Adipocyte (in vitro differentiated cells): ENCODE measurements around the gene PMEPA1.

ENCODE experiments used
- DNase-seq: peaks from one replicate; pipeline ENCODE4 v3.0.0-alpha.2; 2015; ENCODE audit warnings: low read depth
- H3K27me3 ChIP-seq: replicated peaks from 2 replicates; pipeline ENCODE4 v1.7.0; 2013; ENCODE audit warnings: mild to moderate bottlenecking, low read length, moderate library complexity; ENCODE audit not compliant: control insufficient read depth, insufficient read depth
- H3K36me3 ChIP-seq: 2 replicates; pipeline ENCODE4 v1.7.0; 2013; ENCODE audit warnings: low read length, mild to moderate bottlenecking, moderate library complexity; ENCODE audit not compliant: control insufficient read depth, insufficient read depth, severe bottlenecking
- H3K4me1 ChIP-seq: 2 replicates; pipeline ENCODE4 v1.7.0; 2013; ENCODE audit warnings: mild to moderate bottlenecking, low read length, moderate library complexity; ENCODE audit not compliant: control insufficient read depth, insufficient read depth
- H3K4me3 ChIP-seq: 2 replicates; pipeline ENCODE4 v1.7.0; 2013; ENCODE audit warnings: mild to moderate bottlenecking, low read length, moderate library complexity
- H3K9ac ChIP-seq: 2 replicates; pipeline ENCODE4 v1.7.0; 2013; ENCODE audit warnings: mild to moderate bottlenecking, low read length, moderate library complexity
- H3K9me3 ChIP-seq: 2 replicates; pipeline ENCODE4 v1.7.0; 2013; ENCODE audit warnings: mild to moderate bottlenecking, low read length, moderate library complexity; ENCODE audit not compliant: control insufficient read depth

The PMEPA1 gene

DNA sequence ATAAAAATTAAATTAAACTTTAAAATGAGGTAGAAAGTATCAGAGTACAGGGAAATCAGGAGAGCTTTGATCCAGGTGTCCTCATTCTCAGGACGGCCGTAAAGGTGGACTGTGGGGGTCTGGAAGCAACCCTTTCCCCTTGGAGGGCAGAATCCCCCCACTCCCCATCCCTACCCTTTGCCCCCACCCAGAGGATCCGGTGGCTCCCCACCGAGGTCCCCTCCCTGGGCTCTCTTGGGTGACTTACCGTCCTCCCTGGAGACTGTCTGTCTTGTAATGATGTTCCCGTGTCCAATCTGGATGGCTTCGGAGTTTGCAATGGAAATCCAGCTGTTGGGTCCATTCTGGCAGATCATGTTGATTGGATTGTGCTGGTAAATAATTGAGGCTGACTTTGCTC lies 96.9 kb downstream of the PMEPA1 start:
- Histone ChIP-seq H3K36me3 (no peaks in the 10 kb centered on the region), H3K27me3 (peaks cover 60% of the 10 kb centered on the region), H3K9me3 (no peaks in the 10 kb centered on the region), H3K4me1 (peaks cover 10% of the 10 kb centered on the region), H3K4me3 (no peak overlapping the region), H3K9ac (no peak overlapping the region)
- no peak for DNase-seq

DNA sequence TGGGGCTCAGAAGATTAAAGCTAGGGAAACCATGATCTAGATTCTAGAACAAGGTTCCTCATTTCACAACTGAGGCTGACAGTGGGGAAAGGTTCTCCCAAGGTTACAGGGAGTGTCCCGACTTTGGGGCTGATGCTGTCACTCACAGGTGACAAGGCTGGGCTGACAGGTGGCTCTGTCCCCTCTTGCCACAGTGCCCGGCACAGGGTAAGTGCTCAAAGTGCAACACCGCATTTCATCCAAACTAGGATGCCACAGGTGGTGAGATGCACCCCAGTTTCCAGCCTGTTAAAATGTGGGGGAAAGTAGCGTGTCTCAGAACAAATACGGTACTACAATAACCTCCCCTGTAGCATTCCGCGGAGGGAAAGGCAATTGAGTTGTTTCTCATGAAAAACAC lies 97.4 kb downstream of the PMEPA1 start:
- Histone ChIP-seq H3K9me3 (no peaks in the 10 kb centered on the region), H3K36me3 (no peaks in the 10 kb centered on the region), H3K27me3 (peaks cover 62% of the 10 kb centered on the region), H3K4me3 (no peak overlapping the region), H3K9ac (no peak overlapping the region), H3K4me1 (peaks cover 10% of the 10 kb centered on the region)
- no peak for DNase-seq

DNA sequence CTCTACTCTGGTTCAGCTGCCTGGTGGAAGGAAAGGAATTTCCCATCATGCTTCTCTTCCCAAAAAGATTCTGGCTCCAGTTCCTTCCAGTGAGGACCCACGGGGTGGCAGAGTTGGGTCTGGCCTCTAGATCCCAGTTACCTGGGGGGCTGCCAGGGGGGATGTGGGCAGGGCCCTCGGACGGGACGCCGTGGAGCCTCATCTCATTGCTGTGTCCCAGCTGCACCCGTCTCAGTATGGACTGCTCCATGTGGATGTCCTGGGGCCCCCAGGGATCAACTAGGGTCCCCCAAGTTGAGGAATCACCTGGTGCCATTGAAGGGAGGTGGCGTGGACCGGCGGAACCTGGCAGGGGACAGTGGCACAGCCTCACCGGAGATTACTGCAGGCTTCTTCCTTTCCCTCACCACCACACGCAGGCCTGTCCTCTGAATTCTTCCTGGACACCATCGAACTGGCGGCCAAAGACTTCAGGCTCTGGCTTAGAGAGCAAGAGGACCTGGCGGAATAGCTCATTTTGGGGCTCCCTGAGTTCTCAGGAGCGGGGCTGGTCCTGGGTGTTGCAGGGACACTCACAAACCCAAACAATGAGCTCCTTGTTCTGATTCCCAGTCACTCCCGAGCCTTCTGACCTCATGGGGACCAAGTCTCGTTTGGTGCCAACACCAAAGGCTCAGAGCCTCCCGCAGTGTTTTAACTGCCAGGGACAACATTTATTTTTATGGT lies 98.1 kb downstream of the PMEPA1 start:
- Histone ChIP-seq H3K9me3 (no peaks in the 10 kb centered on the region), H3K9ac (no peak overlapping the region), H3K36me3 (no peaks in the 10 kb centered on the region), H3K4me1 (peaks cover 10% of the 10 kb centered on the region), H3K4me3 (no peak overlapping the region), H3K27me3 (peaks cover 61% of the 10 kb centered on the region)
- no peak for DNase-seq

DNA sequence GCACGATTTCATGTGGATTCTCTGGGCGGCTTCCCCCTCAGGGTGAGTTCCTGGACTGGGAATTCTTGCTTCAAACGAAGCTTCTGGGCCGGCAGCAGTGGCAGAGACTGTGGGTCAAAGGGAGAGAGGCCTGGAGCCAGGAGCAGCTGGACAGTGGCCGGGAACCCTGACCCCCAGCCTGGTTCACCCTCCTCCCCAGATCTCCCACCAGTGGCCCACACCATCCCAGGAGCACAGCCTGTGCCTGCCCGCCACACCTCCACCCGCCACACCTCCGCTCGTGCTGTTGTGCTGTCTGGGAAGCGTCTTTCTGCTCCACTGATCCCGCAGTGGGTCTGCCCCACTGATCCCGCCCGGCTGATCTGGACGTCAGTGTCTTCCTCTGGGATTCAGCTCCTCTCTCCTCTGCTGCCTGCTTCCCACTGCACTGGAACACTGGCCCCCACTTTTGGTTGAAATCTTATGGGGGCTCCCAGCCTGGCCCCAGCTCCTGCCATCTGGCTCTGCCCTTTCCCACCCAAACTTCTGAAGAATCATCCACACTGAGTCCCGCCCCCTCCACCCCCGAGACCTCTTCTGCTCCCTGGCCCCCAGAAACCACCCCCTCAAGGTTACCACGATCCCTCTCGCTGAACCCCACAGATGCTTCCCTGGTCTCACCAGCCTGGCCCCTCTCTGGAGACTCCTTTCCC lies 99.4 kb downstream of the PMEPA1 start:
- Histone ChIP-seq H3K4me3 (no peak overlapping the region), H3K36me3 (no peaks in the 10 kb centered on the region), H3K27me3 (peaks cover 58% of the 10 kb centered on the region), H3K4me1 (peaks cover 10% of the 10 kb centered on the region), H3K9ac (no peak overlapping the region), H3K9me3 (peaks cover 3% of the 10 kb centered on the region)
- DNase-seq: no peak

DNA sequence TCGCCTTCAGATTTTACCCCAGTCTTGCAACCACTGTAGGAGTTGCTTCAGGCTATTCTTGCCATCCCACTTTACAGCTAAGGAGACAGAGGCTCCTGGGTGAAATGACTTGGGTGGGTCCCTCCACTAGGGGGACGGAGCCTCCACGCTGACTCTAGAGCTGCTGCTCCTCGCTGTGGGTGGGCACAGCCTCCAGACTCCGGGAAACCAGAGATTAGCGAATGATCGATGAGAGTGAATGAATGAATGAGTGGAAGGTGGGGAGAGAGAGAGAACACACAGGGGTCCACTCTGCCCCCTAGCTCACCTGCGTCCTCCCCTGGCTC lies 100.0 kb downstream of the PMEPA1 start:
- Histone ChIP-seq H3K36me3 (no peaks in the 10 kb centered on the region), H3K9me3 (peaks cover 3% of the 10 kb centered on the region), H3K4me3 (no peak overlapping the region), H3K9ac (no peak overlapping the region), H3K4me1 (peaks cover 10% of the 10 kb centered on the region), H3K27me3 (peaks cover 52% of the 10 kb centered on the region)
- no peak for DNase-seq

DNA sequence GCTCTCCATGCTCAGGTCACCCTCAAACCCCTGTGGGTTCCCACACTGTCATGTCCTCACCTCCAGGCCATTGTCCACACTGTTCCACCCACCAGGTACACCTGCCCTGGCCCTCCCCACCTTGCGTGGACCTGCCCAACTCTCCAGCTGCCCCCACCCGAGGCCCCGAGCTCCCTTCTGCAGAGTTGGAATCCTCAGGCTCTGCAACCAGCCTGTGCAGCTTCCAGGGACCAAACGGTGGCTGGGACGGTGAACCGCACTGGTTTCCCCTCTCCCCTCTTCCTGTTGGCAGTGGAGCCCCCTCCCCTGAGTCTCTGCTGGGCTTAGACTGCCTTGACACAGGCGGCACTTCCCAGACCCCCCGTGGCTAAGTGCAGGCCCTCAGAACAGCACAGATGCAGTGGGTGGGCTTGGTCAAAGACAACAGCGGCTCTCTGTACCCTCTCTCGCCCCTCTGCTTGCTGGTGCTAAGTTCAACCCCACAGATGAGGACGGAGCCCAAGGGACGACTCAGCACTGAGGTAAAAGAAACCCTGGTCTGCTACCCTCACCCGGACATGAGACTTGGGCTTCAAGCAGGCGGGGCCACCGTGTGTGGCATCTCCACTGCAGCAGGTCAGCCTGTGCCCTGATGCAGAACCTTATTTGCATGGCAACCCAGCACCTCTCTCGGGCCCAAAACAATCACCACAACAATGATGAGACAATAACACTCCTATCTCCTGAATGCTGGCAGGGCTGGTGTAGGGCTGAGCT lies 100.6 kb downstream of the PMEPA1 start:
- Histone ChIP-seq H3K36me3 (no peaks in the 10 kb centered on the region), H3K4me1 (peaks cover 10% of the 10 kb centered on the region), H3K4me3 (no peak overlapping the region), H3K9ac (no peak overlapping the region), H3K9me3 (peaks cover 3% of the 10 kb centered on the region), H3K27me3 (peaks cover 51% of the 10 kb centered on the region)
- DNase-seq: no peak

DNA sequence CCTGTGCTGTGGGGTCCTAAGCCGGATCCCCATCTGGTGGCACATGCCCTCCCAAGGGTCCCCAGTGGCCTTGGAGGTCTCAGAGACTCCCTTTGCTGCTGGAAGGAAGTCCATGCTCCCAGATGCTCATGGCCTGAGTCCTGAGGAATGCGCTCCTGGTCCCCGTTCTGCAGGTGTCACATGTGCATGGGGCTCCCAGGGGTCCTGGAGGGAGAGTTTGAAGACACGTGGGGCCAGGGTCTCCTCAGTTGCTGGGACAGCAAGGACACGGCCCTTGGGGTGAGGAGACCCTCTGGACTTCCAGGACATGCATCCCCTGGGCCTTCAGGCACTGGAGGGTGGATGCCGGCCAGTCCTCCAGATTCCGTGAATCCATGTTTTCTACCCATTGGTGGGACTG lies 101.3 kb downstream of the PMEPA1 start:
- Histone ChIP-seq H3K36me3 (no peaks in the 10 kb centered on the region), H3K9me3 (peaks cover 3% of the 10 kb centered on the region), H3K9ac (no peak overlapping the region), H3K27me3 (peaks cover 51% of the 10 kb centered on the region), H3K4me3 (no peak overlapping the region), H3K4me1 (peaks cover 10% of the 10 kb centered on the region)
- no peak for DNase-seq

DNA sequence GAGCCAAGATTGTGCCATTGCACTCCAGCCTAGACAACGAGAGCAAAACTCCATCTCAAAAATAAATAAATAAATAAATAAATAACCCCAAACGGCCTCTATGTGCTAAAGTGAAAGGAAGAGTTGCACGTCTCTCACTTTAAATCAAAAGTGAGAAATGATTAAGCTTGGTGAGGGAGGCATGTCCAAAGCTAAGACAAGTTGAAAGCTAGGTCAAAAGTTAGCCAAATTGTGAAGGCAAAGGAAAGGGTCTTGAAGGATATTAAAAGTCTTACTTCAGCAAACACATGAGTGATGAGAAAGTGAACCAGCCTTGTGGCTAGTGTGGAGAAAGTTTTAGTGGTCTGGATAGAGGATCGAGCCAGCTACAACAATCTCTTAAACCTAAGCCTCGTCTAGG lies 103.9 kb downstream of the PMEPA1 start:
- H3K27me3 ChIP-seq: peaks cover 52% of the 10 kb centered on the region
- peaks cover 10% of the 10 kb centered on the region for H3K4me1 ChIP-seq
- H3K4me3 ChIP-seq: no peak overlapping the region
- H3K9me3 ChIP-seq: peaks cover 3% of the 10 kb centered on the region
- H3K36me3 ChIP-seq: no peaks in the 10 kb centered on the region
- DNase-seq: no peak
- no peak overlapping the region for H3K9ac ChIP-seq

DNA sequence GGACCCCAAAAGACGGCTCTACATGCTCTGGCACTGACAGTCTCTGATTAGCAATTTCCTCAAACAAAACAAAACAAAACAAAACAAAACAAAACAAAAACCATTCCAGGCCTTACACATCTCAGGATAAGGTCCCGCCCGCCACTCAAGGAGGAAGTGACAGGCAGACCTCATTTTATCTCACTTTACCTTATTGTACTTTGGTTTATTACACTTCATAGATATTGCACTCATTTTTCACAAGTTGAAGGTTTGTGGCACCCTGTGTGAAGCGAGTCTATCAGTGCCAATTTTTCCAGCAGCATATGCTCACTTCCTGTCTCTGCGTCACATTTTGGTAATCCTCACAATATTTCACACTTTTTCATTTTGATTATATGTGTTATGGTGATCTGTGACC lies 104.8 kb downstream of the PMEPA1 start:
- H3K27me3 ChIP-seq: peaks cover 47% of the 10 kb centered on the region
- peaks cover 6% of the 10 kb centered on the region for H3K4me1 ChIP-seq
- H3K4me3 ChIP-seq: no peak overlapping the region
- DNase-seq: no peak
- no peak overlapping the region for H3K9ac ChIP-seq
- H3K36me3 ChIP-seq: no peaks in the 10 kb centered on the region
- peaks cover 3% of the 10 kb centered on the region for H3K9me3 ChIP-seq

DNA sequence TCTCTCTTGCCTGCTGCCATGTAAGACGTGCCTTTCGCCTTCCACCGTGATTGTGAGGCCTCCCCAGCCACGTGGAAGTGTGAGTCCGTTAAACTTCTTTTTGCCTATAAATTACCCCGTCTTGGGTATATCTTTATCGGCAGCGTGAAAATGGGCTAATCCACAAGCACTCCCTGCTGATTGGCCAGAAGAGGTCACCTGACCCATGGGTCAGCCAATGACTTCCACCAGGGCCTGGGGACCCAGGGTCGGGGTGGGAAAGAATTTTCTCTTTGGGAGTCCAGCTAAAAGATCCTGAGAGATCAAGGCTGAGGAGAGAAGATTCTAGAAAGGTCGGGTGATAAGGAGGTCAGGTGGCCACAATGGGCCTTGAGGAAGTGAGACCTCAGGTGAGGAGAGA lies 106.7 kb downstream of the PMEPA1 start:
- H3K36me3 ChIP-seq: no peaks in the 10 kb centered on the region
- H3K4me3 ChIP-seq: no peak overlapping the region
- H3K9ac ChIP-seq: no peak overlapping the region
- peaks cover 3% of the 10 kb centered on the region for H3K9me3 ChIP-seq
- DNase-seq: no peak
- H3K4me1 ChIP-seq: no peaks in the 10 kb centered on the region
- peaks cover 41% of the 10 kb centered on the region for H3K27me3 ChIP-seq

DNA sequence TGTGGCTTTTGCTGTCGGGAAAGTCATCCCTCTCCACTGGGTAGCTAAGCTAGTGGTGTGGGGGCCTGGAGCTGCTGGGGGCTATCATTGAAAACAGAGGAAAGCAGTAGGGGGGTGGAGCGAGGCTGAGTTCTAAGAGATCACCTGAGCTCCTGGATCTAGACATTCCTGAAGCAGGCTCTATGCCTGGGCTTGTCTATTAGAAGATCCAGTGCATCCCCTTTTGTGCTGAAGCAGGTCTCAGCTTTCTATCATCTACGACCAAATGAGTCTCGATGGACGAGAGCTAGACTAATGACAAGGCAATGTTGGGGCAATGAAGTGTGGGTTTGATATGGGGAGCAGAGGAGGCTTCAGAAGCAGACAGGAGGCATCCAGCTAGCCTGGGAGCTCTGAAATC lies 108.1 kb downstream of the PMEPA1 start:
- no peak for DNase-seq
- no peaks in the 10 kb centered on the region for H3K36me3 ChIP-seq
- H3K4me3 ChIP-seq: no peak overlapping the region
- H3K27me3 ChIP-seq: peaks cover 35% of the 10 kb centered on the region
- peaks cover 3% of the 10 kb centered on the region for H3K9me3 ChIP-seq
- H3K4me1 ChIP-seq: no peaks in the 10 kb centered on the region
- H3K9ac ChIP-seq: no peak overlapping the region
